Right lobe of liver (tissue), 6 donors: ENCODE data around the gene ANXA6. TPM values are rescaled to one million over a fixed set of nuclear protein-coding genes. Genes with fewer than 3 reads are reported as not detected.

Experiments used
- ATAC-seq, 4 donors: fragments of 200-7000 bp; cut with Tn5 transposase; one replicate each; pipeline ENCODE4 v1.9.1; 2020; ENCODE audit warnings: mild to moderate bottlenecking in 4 of 4, moderate library complexity in 4 of 4
- DNase-seq, 3 donors: peaks; one replicate each; pipeline ENCODE4 v3.0.0-alpha.2; 2020
- H3K27ac ChIP-seq, 3 donors: fragments of 200-600 bp; one replicate each; pipeline ENCODE4 v1.8.0; 2022
- H3K27me3 ChIP-seq, 2 donors: fragments of 200-600 bp; one replicate each; pipeline ENCODE4 v1.8.0; 2022
- H3K36me3 ChIP-seq, 4 donors: fragments of 200-600 bp; sonication (generic) in 1 of 4; one replicate each; pipeline versions ENCODE4 v1.5.1 to v1.8.0; 2017 to 2022; ENCODE audit warnings: control low read depth in 1 of 4
- H3K4me1 ChIP-seq, 4 donors: fragments of 200-600 bp; sonication (generic) in 1 of 4; one replicate each; pipeline versions ENCODE4 v1.5.1 to v1.8.0; 2017 to 2022; ENCODE audit warnings: control low read depth in 1 of 4
- H3K4me3 ChIP-seq, 3 donors: fragments of 200-600 bp; one replicate each; pipeline ENCODE4 v1.8.0; 2022
- H3K9me3 ChIP-seq, 4 donors: fragments of 200-600 bp; sonication (generic) in 1 of 4; one replicate each; pipeline versions ENCODE4 v1.5.1 to v1.8.0; 2017 to 2022; ENCODE audit warnings: control low read depth in 1 of 4
- CTCF ChIP-seq, 4 donors: fragments of 200-600 bp in 3 of 4; fragments of 450-650 bp in 1 of 4; IDR thresholded peaks; one replicate each; pipeline versions ENCODE4 v1.5.1 to v1.8.0; 2016 to 2022; ENCODE audit warnings: antibody characterized with exemption in 4 of 4, mild to moderate bottlenecking in 2 of 4
- POLR2A ChIP-seq: fragments of 450-650 bp; IDR thresholded peaks from one replicate; pipeline ENCODE4 v1.6.1; 2017; ENCODE audit warnings: antibody characterized with exemption, mild to moderate bottlenecking
- WGBS: methylation state at CpG from one replicate; pipeline ENCODE4 v1.1.6; 2018; ENCODE audit warnings: low coverage, low lambda C conversion rate; ENCODE audit not compliant: insufficient coverage; ENCODE audit errors: missing lambda C conversion rate; 5-methylcytosine and 5-hydroxymethylcytosine counted together
- intact Hi-C, 2 donors: fragments of 100-400 bp; cut with DNase I; formaldehyde crosslinking; loops; one replicate each; pipeline versions ENCODE4 v1.11.2 to v1.14.1; 2022
- total RNA-seq, 6 experiments: library from RNA; depleted of rRNA in 2 of 6; stranded (reverse); fragments of >200 nt in 2 of 6; fragmentation: NEBNext Ultra II Directional in 3 of 6; extraction: Animal tissue kit (Norgen Biotek cat#: 25700) in 3 of 6; gene quantifications; one replicate each; pipeline versions ENCODE4 v1.1.0 to v1.2.4, GENCODE V29; 2016 to 2023
- donor health status: DM: no; HTN: yes; CAD: no.
- donor health status: DM: no; HTN: no; CAD: no.
- donor health status: DM: no; HTN: no; CAD: no.
- donor health status: DM: no; HTN: yes; CAD: no.
- donor health status: DM: no; HTN: yes; CAD: no.

Gene ANXA6
- total RNA-seq, 6 experiments from 2014 or later: 143 to 236 (median 165) TPM

DNA sequence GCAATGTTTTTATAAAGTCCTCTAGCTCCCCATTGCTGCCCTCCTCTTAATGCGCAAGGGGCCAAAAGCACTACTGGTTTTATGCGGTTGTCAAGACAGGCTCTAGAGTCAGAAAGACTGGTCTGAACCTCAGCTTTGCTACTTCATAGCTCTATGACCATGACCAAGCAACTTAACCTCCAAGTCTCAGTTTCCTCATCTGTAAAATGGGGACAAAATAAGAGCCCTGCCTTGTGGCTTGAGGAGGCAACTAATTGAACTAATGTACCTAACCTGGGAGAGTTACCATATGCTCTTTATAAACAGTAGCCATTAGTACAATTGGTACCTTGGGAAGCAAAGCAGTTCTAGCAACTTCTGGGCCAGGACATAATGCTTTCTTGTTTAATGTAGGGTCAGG, 36.5 kb downstream of the ANXA6 start:
- Histone ChIP-seq H3K27ac (no peak overlapping the region), H3K4me3 (no peak overlapping the region), H3K9me3 (no peaks in the 10 kb centered on the region), H3K4me1 (peaks cover 0 to 8% (median 0%) of the 10 kb centered on the region in 4 donors), H3K36me3 (peaks cover 9 to 72% (median 41%) of the 10 kb centered on the region in 4 donors), H3K27me3 (no peaks in the 10 kb centered on the region)
- no peak for ATAC-seq
- 94% methylated on average over 2 of the region's 2 CpGs for WGBS
- intact Hi-C loops: loop anchor here (5.0 to 10.0 kb wide), 3 partner anchors 41 to 124 kb away; no protein-coding TSS in a partner anchor
- DNase-seq: no peak
- TF ChIP-seq POLR2A (no peak), CTCF (IDR thresholded peaks at IDR 0.05) (no peak)

DNA sequence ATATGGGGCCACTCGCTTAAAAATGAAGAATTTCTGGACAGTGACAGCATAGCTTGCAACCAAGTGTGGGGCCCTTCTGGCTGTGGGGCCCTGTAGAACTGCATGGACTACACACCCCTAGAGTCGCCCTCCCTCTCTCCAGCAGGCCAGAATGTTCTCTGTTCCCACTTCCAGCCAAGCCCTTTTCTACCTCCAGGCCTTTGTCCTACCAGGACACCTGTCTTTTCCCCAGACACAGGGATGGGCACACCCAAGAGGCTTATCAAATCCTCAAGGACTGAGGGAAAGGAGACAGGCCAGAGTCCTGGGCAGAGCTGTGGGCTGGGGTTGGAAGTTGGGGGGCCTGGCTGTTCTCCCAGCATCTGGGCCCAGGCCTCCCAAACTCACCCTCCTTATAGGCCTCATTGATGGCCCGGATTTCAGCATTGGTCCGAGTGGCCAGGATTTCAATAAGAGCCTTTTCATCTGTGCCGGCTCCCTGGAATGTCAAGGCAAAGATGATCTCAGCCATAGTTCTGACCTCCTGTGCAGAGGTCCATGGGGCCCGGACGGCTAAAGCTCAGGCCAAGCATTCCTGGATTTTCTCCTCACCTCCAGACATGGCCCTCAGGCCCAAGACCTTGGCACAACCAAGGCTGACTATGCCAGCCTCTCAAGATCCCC, 38.5 kb downstream of the ANXA6 start:
- 100% methylated on average over 2 of the region's 7 CpGs for WGBS
- intact Hi-C loops: loop anchor here (5.0 to 10.0 kb wide), 2 partner anchors 46 to 67 kb away; no protein-coding TSS in a partner anchor
- peaks cover 0 to 8% (median 0%) of the 10 kb centered on the region in 4 donors for H3K4me1 ChIP-seq
- DNase-seq (no peak), ATAC-seq (no peak)
- TF ChIP-seq CTCF (IDR thresholded peaks at IDR 0.05) (no peak), POLR2A (no peak)
- H3K27me3 ChIP-seq: no peaks in the 10 kb centered on the region
- H3K4me3 ChIP-seq: no peak overlapping the region
- peaks cover 9 to 75% (median 37%) of the 10 kb centered on the region in 4 donors for H3K36me3 ChIP-seq
- no peak overlapping the region for H3K27ac ChIP-seq
- no peaks in the 10 kb centered on the region for H3K9me3 ChIP-seq

GRCh38 chr5:151115272-151115905, 42.2 kb downstream of the ANXA6 start:
- H3K4me1 ChIP-seq: peaks cover 0 to 3% (median 0%) of the 10 kb centered on the region in 4 donors
- intact Hi-C loops: loop anchor here (5.0 to 10.0 kb wide), 2 partner anchors 49 to 63 kb away; no protein-coding TSS in a partner anchor
- WGBS: 0% methylated on average over 7 of the region's 7 CpGs
- no peaks in the 10 kb centered on the region for H3K9me3 ChIP-seq
- no peaks in the 10 kb centered on the region for H3K27me3 ChIP-seq
- ATAC-seq (peak; percentile 90 to 96 (median 93)), DNase-seq (peak; percentile 76 to 84 (median 81))
- peaks cover 6 to 65% (median 26%) of the 10 kb centered on the region in 4 donors for H3K36me3 ChIP-seq
- TF ChIP-seq CTCF (IDR thresholded peaks at IDR 0.05): peak; percentile 86 to 94 (median 94)
- TF ChIP-seq POLR2A: no peak
- H3K4me3 ChIP-seq: no peak overlapping the region
- H3K27ac ChIP-seq: no peak overlapping the region

DNA sequence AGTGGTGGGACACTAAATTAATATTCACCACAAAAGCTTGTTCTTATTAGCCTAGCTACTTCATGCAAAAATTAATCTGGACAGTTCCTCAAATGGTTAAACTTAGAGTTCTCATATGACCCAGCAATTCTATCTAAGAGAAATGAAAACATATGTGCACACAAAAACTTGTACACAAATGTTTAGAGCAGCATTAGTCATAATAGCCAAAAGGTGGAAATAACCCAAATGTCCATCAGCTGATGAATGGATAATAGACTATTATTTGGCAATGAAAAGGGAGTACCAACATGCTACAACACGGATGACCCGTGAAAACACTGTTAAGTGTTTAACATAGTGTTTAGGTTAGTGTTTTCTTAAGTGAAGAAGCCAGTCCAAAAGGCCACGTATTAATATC, 43.9 kb downstream of the ANXA6 start:
- Histone ChIP-seq H3K36me3 (peaks cover 6 to 65% (median 25%) of the 10 kb centered on the region in 4 donors), H3K4me3 (no peak overlapping the region), H3K27me3 (no peaks in the 10 kb centered on the region), H3K4me1 (peaks cover 0 to 8% (median 2%) of the 10 kb centered on the region in 4 donors), H3K27ac (no peak overlapping the region), H3K9me3 (no peaks in the 10 kb centered on the region)
- DNase-seq (no peak), ATAC-seq (no peak)
- TF ChIP-seq CTCF (IDR thresholded peaks at IDR 0.05) (no peak), POLR2A (no peak)
- 94% methylated on average over 3 of the region's 3 CpGs for WGBS
- intact Hi-C loops: loop anchor here in 1 of 2 donors (10.0 kb wide), 1 partner anchor 51 kb away; no protein-coding TSS in a partner anchor
